ENCODE measurements around the gene CLMN.

GRCh38 chr14:95335071-95335470, 15.4 kb upstream of the CLMN start:
- no peak for TF ChIP-seq CTCF (IDR thresholded peaks at IDR 0.05)
- TF ChIP-seq POLR2A (IDR thresholded peaks at IDR 0.05) = no peak

Data from vagina (tissue), 2 donors.